Stimulated activated effector memory CD8-positive, alpha-beta T cell treated with anti-CD3 and anti-CD28 coated beads, Interleukin-12 subunit alpha, Interleukin-12 subunit beta, amount 100 ng/mL, for 72 hours (primary cell): ENCODE data around the gene C18orf32.
"Not testable (repeated sequence)": the region's sequence is repeated elsewhere in the genome, so short reads cannot be mapped to it uniquely, and the experiment has no call there.

ENCODE experiments used
- ATAC-seq: fragments of 150-1000 bp; cut with Tn5 transposase; 2 replicates; pipeline ENCODE4 v1.10.0; 2021
- DNase-seq, 2 donors: peaks; one replicate each; pipeline ENCODE4 v3.0.0; 2021 to 2022; ENCODE audit warnings: low spot score in 2 of 2
- H3K27ac Mint-ChIP-seq: one replicate; pipeline ENCODE4 v1.8.0; 2022; ENCODE audit warnings: mild to moderate bottlenecking, mixed read lengths
- H3K36me3 Mint-ChIP-seq: one replicate; pipeline ENCODE4 v1.8.0; 2022; ENCODE audit warnings: mild to moderate bottlenecking, mixed read lengths
- H3K4me1 Mint-ChIP-seq: one replicate; pipeline ENCODE4 v1.8.0; 2022; ENCODE audit warnings: mixed read lengths
- H3K4me3 Mint-ChIP-seq: one replicate; pipeline ENCODE4 v1.8.0; 2022; ENCODE audit warnings: mild to moderate bottlenecking, mixed read lengths
- H3K9me3 Mint-ChIP-seq: one replicate; pipeline ENCODE4 v1.8.0; 2022; ENCODE audit warnings: mixed read lengths

The C18orf32 gene

DNA sequence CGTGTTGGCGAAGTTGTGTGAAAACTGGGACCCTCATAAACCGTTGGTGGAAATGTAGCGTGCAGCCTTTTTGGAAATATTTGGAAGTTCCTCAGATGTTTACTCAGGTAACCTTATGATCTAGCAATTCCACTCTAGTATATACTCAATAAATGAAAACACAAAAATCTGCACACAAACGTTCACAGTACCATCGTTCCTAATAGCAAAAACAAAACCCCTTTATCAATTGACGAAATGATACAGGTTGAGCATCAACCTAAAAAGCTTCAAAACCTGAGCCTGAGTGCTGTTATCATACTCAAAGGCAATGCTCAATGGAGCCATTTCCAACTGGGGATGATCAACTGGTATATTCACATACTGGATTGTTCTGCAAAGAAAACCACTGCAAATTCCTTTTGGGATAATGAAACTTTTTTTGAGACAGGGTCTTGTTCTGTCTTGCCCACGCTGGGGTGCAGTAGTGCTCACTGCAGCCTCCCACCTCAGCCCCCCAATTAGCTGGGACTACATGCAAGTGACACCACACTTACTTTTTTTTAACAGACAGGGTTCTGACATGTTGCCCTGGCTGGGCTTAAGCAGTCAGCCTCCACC is 777 bp upstream of the C18orf32 start:
- ATAC-seq (no peak), DNase-seq (no peak)
- Mint-ChIP-seq H3K4me3 (peak overlapping the region; percentile 85), H3K27ac (peak overlapping the region; percentile 95), H3K9me3 (no peaks in the 10 kb centered on the region), H3K4me1 (peaks cover 60% of the 10 kb centered on the region), H3K36me3 (peaks cover 82% of the 10 kb centered on the region)

DNA sequence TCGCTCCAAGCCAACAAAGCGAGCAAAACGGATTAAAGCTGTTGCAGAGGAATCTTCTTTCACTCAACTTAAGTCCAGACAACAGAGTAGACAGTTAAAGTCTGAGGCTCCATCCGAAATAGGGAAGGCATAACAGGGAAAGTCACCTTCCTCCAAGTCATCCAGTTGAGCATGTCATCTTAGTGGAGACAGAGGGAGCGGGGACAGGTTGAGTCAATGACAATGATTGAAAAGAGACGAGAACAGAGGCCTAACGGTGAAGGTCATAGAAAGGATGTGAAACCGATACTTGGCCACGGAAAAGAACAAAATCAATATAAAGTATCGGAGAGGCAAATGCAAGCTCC is 455 bp downstream of the C18orf32 start:
- H3K4me3 Mint-ChIP-seq: peak overlapping the region; percentile 85
- DNase-seq (no peak), ATAC-seq (peak; percentile 65)
- no peaks in the 10 kb centered on the region for H3K9me3 Mint-ChIP-seq
- peak overlapping the region; percentile 95 for H3K27ac Mint-ChIP-seq
- peaks cover 60% of the 10 kb centered on the region for H3K4me1 Mint-ChIP-seq
- peaks cover 83% of the 10 kb centered on the region for H3K36me3 Mint-ChIP-seq

DNA sequence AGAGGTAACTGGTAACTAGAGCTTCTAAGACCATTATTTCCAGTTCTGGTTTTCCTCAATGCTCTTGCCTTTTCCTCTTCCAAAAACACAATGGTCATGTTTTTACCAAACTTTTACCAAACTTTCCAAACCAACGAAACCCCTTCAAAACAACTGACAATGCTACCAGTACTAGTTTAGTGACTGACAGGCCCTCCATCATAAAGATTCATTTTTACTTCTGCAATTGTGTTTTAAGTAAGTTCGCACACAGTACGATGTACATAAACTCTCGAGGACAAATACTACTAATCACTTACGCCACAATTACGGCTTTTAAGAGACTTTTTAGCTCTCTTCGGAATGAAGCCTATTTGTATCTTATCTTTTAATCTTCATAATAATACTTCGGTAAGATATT is 900 bp downstream of the C18orf32 start:
- DNase-seq: no peak
- peak overlapping the region; percentile 85 for H3K4me3 Mint-ChIP-seq
- no peak for ATAC-seq
- H3K9me3 Mint-ChIP-seq: no peaks in the 10 kb centered on the region
- H3K36me3 Mint-ChIP-seq: peaks cover 83% of the 10 kb centered on the region
- peak overlapping the region; percentile 95 for H3K27ac Mint-ChIP-seq
- peaks cover 57% of the 10 kb centered on the region for H3K4me1 Mint-ChIP-seq

DNA sequence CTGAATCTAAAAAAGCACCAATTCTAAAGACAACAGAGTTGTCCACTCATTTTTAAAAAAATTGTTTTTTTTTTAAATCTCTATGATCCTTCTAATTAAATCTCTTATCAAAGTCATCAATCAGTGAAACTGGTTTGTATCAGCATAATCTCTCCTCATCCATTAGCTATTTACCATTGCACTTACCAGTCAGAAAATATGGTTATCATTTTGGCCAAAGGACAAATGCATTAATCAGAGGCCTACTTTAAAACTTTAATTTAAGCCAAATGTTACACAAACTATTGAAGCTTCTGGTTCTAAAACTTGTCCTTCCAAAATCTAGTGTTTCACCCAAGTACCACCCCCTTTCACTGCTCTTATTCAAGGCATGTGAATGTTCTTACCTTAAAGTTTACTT is 3.8 kb downstream of the C18orf32 start:
- DNase-seq: no peak
- H3K4me1 Mint-ChIP-seq: peaks cover 38% of the 10 kb centered on the region
- H3K9me3 Mint-ChIP-seq: no peaks in the 10 kb centered on the region
- H3K4me3 Mint-ChIP-seq: no peak overlapping the region
- peak overlapping the region; percentile 52 for H3K27ac Mint-ChIP-seq
- ATAC-seq: no peak
- H3K36me3 Mint-ChIP-seq: peaks cover 83% of the 10 kb centered on the region

DNA sequence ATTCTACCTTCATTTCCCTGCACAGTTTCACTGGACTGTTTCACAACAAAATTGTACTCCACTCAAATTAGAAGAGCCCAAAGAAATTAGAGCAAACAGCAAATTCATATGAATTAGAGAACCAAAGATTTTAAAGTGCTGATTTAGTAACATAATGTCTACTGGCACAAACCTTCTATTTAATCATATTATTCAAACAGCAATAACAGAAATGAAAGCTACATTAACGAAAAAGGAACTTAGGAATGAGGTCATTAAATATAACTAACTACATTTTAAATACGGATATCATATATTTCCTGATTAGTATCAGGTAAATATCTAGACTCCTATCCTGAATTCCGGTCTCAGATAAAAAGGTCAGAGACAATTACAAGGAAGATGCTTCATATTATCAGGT is 5.1 kb downstream of the C18orf32 start:
- Mint-ChIP-seq H3K27ac (peak overlapping the region; percentile 44), H3K36me3 (peaks cover 73% of the 10 kb centered on the region)

GRCh38 chr18:49481317-49481716 is 5.7 kb downstream of the C18orf32 start:
- peak overlapping the region; percentile 44 for H3K27ac Mint-ChIP-seq
- DNase-seq: no peak
- H3K36me3 Mint-ChIP-seq: peaks cover 73% of the 10 kb centered on the region
- ATAC-seq: no peak
- peaks cover 32% of the 10 kb centered on the region for H3K4me1 Mint-ChIP-seq
- no peaks in the 10 kb centered on the region for H3K9me3 Mint-ChIP-seq
- no peak overlapping the region for H3K4me3 Mint-ChIP-seq

More for the DNA sequence above, 5.1 kb downstream of the C18orf32 start:
- no peaks in the 10 kb centered on the region for H3K9me3 Mint-ChIP-seq
- ATAC-seq (no peak), DNase-seq (no peak)
- no peak overlapping the region for H3K4me3 Mint-ChIP-seq
- H3K4me1 Mint-ChIP-seq: peaks cover 29% of the 10 kb centered on the region

DNA sequence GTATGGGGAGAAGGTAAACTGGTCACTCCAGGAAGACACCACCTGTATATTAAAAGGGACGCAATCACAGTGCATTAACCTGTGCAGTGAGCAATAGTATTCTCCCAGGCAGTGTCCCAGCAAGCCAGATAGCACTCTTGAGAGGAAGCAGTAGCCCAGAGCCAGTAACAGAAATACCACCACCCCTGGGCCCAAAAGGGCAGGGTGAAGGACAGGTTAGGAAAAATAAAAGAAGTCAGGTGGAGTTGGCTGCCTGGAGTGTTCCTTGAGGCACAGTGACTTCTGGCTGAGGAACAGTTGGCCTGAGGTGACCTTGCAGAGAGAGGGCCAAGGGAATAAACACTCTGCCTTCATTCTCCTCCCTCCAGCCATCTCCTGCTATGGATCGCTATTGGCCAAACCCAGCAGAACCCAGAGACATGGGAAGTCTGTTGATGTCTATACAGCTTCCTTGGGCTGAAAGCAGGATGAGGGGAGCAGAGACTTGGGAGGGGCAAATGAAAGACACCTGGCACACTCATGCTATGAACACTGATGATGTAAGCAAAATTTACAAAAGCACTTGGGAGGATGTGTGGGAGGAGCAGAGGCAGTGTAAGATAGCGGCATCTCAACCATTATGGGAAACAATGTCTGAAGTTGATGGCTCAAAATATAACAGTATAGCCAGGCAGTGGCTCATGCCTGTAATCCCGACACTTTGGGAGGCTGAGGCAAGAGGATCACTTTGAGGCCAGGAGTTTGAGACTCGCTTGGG is 7.5 kb downstream of the C18orf32 start:
- Mint-ChIP-seq H3K36me3 (peaks cover 72% of the 10 kb centered on the region), H3K4me1 (peaks cover 26% of the 10 kb centered on the region), H3K27ac (peak overlapping the region; percentile 82), H3K9me3 (no peaks in the 10 kb centered on the region), H3K4me3 (no peak overlapping the region)
- ATAC-seq (no peak), DNase-seq (no peak)

DNA sequence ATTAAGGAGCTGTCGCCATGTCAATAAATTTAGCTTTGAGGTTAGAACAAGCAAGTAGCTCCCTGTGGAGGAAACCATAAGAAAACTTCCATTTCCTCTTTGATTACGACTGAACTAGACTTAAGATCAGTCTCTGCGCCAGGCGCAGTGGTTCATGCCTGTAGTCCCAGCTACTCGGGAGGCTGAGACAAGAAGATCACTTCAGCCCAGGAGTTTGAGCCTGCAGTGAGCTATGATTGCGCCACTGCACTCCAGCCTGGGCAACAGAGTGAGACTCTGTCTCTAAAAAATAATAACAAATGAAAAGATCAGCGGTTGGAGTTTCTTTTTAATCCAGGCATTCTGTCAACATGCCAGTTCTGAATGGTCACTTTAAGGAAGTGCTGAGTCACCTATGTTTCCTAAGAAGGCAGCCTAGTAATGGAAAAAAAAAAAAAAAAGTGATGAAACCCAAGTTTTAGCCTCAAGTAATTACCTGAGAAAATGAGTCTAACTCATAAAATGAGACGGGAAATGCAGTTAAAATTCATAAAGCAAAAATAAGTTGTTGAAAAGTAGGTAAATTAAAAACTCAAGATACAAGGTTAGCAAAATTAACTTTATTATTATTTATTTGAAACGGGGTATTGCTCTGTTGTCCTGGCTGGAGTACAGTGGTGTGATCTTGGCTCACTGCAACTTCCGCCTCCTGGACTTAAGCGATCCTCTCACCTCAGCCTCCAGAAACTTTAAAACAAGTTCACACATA is 10.2 kb downstream of the C18orf32 start:
- peaks cover 47% of the 10 kb centered on the region for H3K36me3 Mint-ChIP-seq
- DNase-seq (no peak), ATAC-seq (no peak)
- no peaks in the 10 kb centered on the region for H3K9me3 Mint-ChIP-seq
- no peak overlapping the region for H3K4me3 Mint-ChIP-seq
- H3K4me1 Mint-ChIP-seq: peaks cover 16% of the 10 kb centered on the region
- H3K27ac Mint-ChIP-seq: peak overlapping the region; percentile 81

DNA sequence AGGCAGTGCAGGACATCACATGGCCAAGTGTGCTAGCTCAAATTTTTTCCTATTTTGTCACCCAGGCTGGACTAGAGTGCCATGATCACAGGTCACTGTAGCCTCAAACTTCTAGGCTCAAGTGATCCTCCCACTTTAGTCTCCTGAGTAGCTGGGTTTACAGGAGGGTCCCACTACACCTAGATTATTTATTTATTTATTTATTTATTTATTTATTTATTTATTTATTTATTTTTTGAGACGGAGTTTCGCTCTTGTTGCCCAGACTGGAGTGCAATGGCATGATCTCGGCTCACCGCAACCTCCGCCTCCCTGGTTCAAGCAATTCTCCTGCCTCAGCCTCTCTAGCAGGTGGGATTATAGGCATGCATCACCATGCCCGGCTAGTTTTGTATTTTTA is 12.1 kb downstream of the C18orf32 start:
- not testable (repeated sequence) for H3K4me3 Mint-ChIP-seq, ATAC-seq, DNase-seq, H3K27ac Mint-ChIP-seq, H3K9me3 Mint-ChIP-seq
- Mint-ChIP-seq H3K4me1 (peaks cover 16% of the 10 kb centered on the region), H3K36me3 (peaks cover 28% of the 10 kb centered on the region)

DNA sequence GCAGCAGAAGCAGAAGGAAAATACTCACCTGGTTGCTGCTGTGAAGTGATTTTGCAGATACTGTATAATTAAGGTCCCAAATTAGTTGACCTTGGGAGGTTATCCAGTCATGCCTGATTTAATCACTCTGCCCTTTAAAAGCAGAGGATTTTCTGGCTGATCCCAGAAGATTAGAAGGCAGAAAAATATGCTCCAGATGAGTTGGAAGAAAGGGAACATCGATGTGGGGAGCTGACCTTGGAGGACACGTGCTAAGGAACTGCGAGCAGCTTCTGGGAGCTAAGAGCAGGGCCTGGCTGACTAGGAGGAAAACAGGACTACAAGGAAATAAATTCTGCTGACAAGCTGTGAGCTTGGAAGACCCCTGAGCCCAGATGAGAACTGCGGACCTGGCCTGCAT is 13.3 kb downstream of the C18orf32 start:
- no peak for DNase-seq
- Mint-ChIP-seq H3K9me3 (no peaks in the 10 kb centered on the region), H3K36me3 (peaks cover 16% of the 10 kb centered on the region), H3K4me1 (peaks cover 7% of the 10 kb centered on the region), H3K27ac (no peak overlapping the region), H3K4me3 (no peak overlapping the region)
- no peak for ATAC-seq

DNA sequence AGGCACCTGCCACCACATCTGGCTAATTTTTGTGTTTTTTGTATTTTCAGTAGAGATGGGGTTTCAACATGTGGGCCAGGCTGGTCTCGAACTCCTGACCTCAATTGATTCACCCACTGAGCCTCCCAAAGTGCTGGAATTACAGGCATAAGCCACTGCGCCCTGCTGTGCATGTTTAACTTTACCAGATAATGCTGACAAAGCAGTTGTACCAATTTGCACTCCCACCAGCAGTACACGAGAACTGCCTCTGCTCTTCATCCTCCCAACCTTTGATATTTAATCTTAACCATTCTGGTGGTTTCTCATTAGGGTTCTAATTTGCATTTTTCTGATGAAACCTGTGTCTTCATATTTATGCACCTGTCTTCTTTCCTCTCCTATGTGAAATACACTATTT is 14.6 kb downstream of the C18orf32 start:
- H3K9me3 Mint-ChIP-seq: no peaks in the 10 kb centered on the region
- H3K4me3 Mint-ChIP-seq: no peak overlapping the region
- H3K27ac Mint-ChIP-seq: no peak overlapping the region
- DNase-seq (no peak), ATAC-seq (no peak)
- peaks cover 10% of the 10 kb centered on the region for H3K36me3 Mint-ChIP-seq
- H3K4me1 Mint-ChIP-seq: peaks cover 7% of the 10 kb centered on the region

DNA sequence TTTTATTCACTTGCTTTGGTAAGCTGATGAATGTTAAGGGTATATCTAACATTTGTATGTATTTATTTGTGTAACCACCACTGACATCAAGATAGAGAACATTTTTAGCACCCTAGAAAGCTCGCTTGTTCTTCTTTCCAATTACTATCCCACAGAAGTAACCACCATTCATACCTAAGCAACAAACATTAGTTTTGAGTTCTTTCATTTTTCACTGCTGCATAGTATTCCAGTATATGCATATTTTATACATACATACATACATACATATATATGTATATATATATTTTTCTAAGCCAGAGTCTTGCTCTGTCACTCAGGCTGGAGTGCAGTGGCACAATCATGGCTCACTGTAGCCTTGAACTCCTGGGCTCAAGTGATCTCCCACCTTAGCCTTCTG is 15.5 kb downstream of the C18orf32 start:
- Mint-ChIP-seq H3K4me3 (no peak overlapping the region), H3K9me3 (no peaks in the 10 kb centered on the region), H3K4me1 (peaks cover 1% of the 10 kb centered on the region), H3K36me3 (peaks cover 4% of the 10 kb centered on the region), H3K27ac (no peak overlapping the region)
- ATAC-seq (no peak), DNase-seq (no peak)

DNA sequence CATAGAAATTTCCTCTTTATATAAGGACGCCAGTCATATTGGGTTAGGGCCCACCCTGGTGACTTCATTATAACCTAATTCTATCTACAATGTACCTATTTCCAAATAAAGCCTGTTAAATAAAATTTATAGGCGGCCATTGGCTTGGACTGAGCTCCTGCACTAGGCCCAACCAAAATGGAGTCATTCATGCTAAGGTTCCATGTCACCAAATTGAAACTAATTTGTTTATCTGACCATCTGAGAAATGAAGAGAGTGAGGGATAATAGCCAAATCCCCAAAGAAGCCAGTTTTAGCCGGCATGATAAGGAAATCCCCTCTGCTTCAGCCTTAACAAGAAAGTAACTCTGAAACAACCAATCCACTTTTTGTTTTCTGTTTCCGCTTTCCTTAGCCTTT is 19.4 kb downstream of the C18orf32 start:
- ATAC-seq (no peak), DNase-seq (no peak)
- no peaks in the 10 kb centered on the region for H3K9me3 Mint-ChIP-seq
- H3K4me1 Mint-ChIP-seq: no peaks in the 10 kb centered on the region
- H3K4me3 Mint-ChIP-seq: no peak overlapping the region
- no peaks in the 10 kb centered on the region for H3K36me3 Mint-ChIP-seq
- no peak overlapping the region for H3K27ac Mint-ChIP-seq

DNA sequence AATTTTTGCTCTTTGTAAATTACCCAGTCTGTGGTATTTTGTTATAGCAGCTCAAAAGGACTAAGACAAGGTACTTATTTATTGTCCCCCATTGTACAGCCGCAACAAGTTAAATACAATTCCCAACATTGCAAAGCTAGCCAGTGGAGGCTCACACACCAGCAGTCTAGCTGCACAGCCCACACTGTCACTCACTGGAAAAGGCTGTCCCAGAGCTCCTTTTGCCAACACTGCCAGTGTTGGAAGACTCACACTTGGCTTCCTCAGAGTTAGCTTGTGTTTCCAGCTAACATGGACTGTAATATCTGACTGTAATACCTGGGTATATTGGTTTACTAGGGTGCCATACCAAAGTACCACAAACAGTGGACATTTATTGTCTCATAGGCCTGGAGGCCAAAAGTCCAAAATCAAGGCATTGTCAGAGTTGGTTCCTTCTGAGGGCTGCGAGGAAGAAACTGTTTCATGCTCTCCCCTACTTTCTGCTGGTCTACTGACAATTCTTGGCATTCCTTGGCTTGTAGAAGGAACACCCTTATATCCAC is 19.9 kb downstream of the C18orf32 start:
- no peaks in the 10 kb centered on the region for H3K36me3 Mint-ChIP-seq
- DNase-seq (no peak), ATAC-seq (no peak)
- H3K27ac Mint-ChIP-seq: no peak overlapping the region
- H3K4me3 Mint-ChIP-seq: no peak overlapping the region
- no peaks in the 10 kb centered on the region for H3K9me3 Mint-ChIP-seq
- H3K4me1 Mint-ChIP-seq: no peaks in the 10 kb centered on the region

- Mint-ChIP-seq H3K27ac (no peak overlapping the region), H3K4me1 (peaks cover 6% of the 10 kb centered on the region), H3K9me3 (no peaks in the 10 kb centered on the region), H3K4me3 (no peak overlapping the region), H3K36me3 (peaks cover 5% of the 10 kb centered on the region)
- DNase-seq (no peak), ATAC-seq (no peak)
These were observed 22.1 kb downstream of the C18orf32 start for GRCh38 chr18:49464718-49465598.
